ENCODE measurements around the gene SPRED1. TPM values are rescaled to one million over a fixed set of nuclear protein-coding genes. Genes with fewer than 3 reads are reported as not detected.

SPRED1 gene
- total and polyA plus RNA-seq, 11 donors: 3.3 to 34.8 (median 9.7) TPM

GRCh38 chr15:38312190-38312589 is 59.6 kb downstream of the SPRED1 start:
- H3K9me3 ChIP-seq: no peaks in the 10 kb centered on the region
- intact Hi-C loops (cut with DNase I): loop anchor here in 1 of 10 donors (10.0 kb wide), 1 partner anchor 57 kb away; the partner anchor contains the start of gene SPRED1
- WGBS, 4 donors: 78 to 88% (median 85%) methylated on average over 3 of the region's 3 CpGs
- no peaks in the 10 kb centered on the region for H3K27me3 ChIP-seq
- peaks cover 0 to 20% (median 3%) of the 10 kb centered on the region in 12 donors for H3K4me1 ChIP-seq
- TF ChIP-seq, protein P1, sequence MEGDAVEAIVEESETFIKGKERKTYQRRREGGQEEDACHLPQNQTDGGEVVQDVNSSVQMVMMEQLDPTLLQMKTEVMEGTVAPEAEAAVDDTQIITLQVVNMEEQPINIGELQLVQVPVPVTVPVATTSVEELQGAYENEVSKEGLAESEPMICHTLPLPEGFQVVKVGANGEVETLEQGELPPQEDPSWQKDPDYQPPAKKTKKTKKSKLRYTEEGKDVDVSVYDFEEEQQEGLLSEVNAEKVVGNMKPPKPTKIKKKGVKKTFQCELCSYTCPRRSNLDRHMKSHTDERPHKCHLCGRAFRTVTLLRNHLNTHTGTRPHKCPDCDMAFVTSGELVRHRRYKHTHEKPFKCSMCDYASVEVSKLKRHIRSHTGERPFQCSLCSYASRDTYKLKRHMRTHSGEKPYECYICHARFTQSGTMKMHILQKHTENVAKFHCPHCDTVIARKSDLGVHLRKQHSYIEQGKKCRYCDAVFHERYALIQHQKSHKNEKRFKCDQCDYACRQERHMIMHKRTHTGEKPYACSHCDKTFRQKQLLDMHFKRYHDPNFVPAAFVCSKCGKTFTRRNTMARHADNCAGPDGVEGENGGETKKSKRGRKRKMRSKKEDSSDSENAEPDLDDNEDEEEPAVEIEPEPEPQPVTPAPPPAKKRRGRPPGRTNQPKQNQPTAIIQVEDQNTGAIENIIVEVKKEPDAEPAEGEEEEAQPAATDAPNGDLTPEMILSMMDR (IDR thresholded peaks at IDR 0.05): no peak
- no peak for ATAC-seq
- no peak for DNase-seq
- H3K36me3 ChIP-seq: peaks cover 0 to 8% (median 0%) of the 10 kb centered on the region in 9 donors
- H3K4me3 ChIP-seq: no peak overlapping the region
- no peak overlapping the region for H3K27ac ChIP-seq

GRCh38 chr15:38316311-38316710 is 63.7 kb downstream of the SPRED1 start:
- no peak for ATAC-seq
- intact Hi-C loops (cut with DNase I): loop anchor here in 2 of 10 donors (5.0 to 10.0 kb wide), 2 partner anchors 49 to 62 kb away; partner anchors contain the start of gene SPRED1 (in 1 of the 2)
- TF ChIP-seq POLR2A (IDR thresholded peaks at IDR 0.05): no peak

DNA sequence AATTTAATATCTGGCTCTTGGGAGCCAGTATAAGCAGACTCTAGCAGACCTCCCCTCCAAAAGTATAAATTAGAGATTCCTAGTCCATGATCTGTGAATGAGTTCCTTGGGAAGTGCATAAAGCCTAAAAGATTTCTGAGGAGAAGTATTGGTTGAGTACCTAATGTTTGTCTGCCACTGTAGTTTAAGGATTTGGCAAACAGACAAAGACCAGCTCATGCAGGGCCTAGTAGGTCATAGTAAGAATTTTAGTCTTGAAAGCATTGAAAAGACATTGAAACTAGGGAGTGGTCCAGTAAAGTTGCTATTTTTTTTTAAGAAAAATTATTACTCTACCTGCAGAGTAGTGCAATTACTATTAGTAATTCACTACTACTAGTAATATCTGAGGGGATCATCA is 67.5 kb downstream of the SPRED1 start:
- ATAC-seq: no peak
- Histone ChIP-seq H3K9me3 (no peaks in the 10 kb centered on the region), H3K36me3 (peaks cover 0 to 32% (median 5%) of the 10 kb centered on the region in 9 donors), H3K4me3 (no peak overlapping the region), H3K4me1 (peaks cover 0 to 17% (median 0%) of the 10 kb centered on the region in 12 donors), H3K27ac (no peak overlapping the region), H3K27me3 (no peaks in the 10 kb centered on the region)
- no peak for TF ChIP-seq POLR2A (IDR thresholded peaks at IDR 0.05)
- TF ChIP-seq, protein P1 (IDR thresholded peaks at IDR 0.05): no peak
- intact Hi-C loops (cut with DNase I): loop anchor here in 1 of 10 donors (10.0 kb wide), 1 partner anchor 65 kb away; the partner anchor contains the start of gene SPRED1
- no peak for DNase-seq

More at GRCh38 chr15:38316311-38316710, 63.7 kb downstream of the SPRED1 start:
- Histone ChIP-seq H3K27me3 (no peaks in the 10 kb centered on the region), H3K4me1 (peaks cover 0 to 24% (median 0%) of the 10 kb centered on the region in 12 donors), H3K9me3 (no peaks in the 10 kb centered on the region), H3K4me3 (no peak overlapping the region), H3K27ac (no peak overlapping the region), H3K36me3 (no peaks in the 10 kb centered on the region)
- no peak for DNase-seq
- WGBS, 4 donors: 81 to 92% (median 88%) methylated on average over 2 of the region's 2 CpGs

- Histone ChIP-seq H3K27me3 (no peaks in the 10 kb centered on the region), H3K36me3 (peaks cover 0 to 38% (median 11%) of the 10 kb centered on the region in 9 donors), H3K27ac (no peak overlapping the region), H3K9me3 (no peaks in the 10 kb centered on the region), H3K4me1 (peaks cover 0 to 15% (median 0%) of the 10 kb centered on the region in 12 donors), H3K4me3 (no peak overlapping the region)
- DNase-seq: no peak
- intact Hi-C loops (cut with DNase I): loop anchor here in 1 of 10 donors (10.0 kb wide), 1 partner anchor 66 kb away; the partner anchor contains the start of gene SPRED1
- no peak for TF ChIP-seq POLR2A (IDR thresholded peaks at IDR 0.05)
- TF ChIP-seq, protein P1 (IDR thresholded peaks at IDR 0.05): no peak
- 74 to 80% (median 77%) methylated on average over 2 of the region's 2 CpGs for WGBS, 4 donors
- no peak for ATAC-seq
Observed at GRCh38 chr15:38320866-38321265, 68.2 kb downstream of the SPRED1 start.

Measured in heart left ventricle (tissue), 16 donors.